Sigmoid colon (tissue), 3 donors: Measurements from ENCODE around the gene KIF26B.

Source experiments
- CTCF ChIP-seq, 4 experiments: fragments of 450-650 bp in 3 of 4; fragments of 200-600 bp in 1 of 4; IDR thresholded peaks; one replicate each; pipeline ENCODE4 v1.5.1; 2016 to 2019; ENCODE audit warnings: antibody characterized with exemption in 4 of 4, mild to moderate bottlenecking in 3 of 4, moderate library complexity in 2 of 4
- POLR2A ChIP-seq, 2 donors: fragments of 450-650 bp; IDR thresholded peaks; one replicate each; pipeline ENCODE4 v1.6.1; 2016; ENCODE audit warnings: antibody characterized with exemption in 2 of 2, mild to moderate bottlenecking in 2 of 2, moderate library complexity in 2 of 2

- TF ChIP-seq CTCF (IDR thresholded peaks at IDR 0.05) (no peak), POLR2A (IDR thresholded peaks at IDR 0.05) (no peak)
Observed at GRCh38 chr1:245260883-245261282, 106.1 kb downstream of the KIF26B start.
